Epidermal melanocyte (primary cell): ENCODE results near the gene NCOA7.
"Not testable (repeated sequence)": the region's sequence is repeated elsewhere in the genome, so short reads cannot be mapped to it uniquely, and the experiment has no call there.

ENCODE experiments used
- DNase-seq: peaks from one replicate; pipeline ENCODE4 v3.0.0; 2011; ENCODE audit warnings: low spot score; ENCODE audit not compliant: insufficient read length

Gene NCOA7

DNA sequence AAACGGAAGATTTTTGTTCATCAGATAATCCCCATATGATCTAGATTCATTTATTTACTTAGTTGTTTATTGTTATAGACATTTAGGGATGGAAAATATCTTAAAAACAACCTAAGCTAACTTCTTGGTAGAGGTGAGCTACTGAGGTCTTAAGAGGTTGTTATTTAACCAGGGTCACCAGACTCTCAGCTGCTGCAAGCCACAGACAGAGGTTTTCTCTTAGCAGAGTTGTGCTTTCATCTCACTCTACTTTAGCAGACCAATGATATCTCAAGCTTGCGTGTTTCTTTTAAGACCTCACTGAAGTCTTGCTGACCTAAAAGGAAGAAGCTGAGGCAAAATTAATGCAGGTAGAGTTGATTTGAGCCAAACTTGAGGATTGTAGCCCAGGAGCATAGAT lies 43.6 kb downstream of the NCOA7 start:
- DNase-seq, result no peak

DNA sequence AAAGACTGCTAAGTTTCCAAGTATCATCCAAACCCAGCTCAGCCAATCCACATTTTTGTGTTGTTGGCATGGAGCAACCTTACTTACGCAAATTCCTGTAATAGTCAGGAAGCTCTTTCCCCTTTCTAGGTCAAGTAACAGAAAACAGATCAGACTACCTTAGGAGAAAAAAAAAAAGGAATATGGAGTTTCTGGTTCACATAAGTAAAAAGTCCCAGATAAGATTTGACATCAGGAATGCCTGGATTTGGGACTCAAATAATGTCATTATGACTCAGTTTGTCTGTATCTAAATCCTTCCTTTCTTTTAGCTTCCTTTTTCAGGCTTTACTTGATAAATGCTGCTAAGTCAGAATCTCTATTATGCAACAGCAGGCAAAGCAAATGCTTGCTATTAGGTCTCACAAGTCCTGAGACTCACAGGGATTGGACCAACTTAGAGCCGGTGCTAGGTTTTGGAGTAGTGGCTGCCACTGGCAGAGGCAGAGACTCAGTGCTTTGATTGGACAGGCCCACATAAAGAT lies 44.5 kb downstream of the NCOA7 start:
- no peak for DNase-seq

DNA sequence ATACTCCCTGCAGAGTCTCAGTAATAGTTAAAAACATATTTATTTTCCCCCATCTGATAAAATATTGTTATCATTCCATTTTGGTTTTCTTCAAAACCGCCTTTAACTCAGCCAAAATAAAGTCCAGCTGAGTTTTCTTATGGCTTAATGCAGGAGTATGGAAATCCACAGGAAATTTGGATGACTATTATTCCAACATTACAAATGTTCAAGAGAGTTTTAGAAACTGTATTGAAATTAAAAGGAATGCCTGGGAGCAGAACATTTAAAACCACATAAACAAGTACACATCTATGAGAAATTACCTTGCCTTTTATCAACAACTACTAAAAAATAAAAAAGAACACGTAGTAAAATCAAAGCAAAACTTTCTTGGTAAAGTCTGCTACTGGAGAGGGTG lies 45.7 kb downstream of the NCOA7 start:
- no peak for DNase-seq

DNA sequence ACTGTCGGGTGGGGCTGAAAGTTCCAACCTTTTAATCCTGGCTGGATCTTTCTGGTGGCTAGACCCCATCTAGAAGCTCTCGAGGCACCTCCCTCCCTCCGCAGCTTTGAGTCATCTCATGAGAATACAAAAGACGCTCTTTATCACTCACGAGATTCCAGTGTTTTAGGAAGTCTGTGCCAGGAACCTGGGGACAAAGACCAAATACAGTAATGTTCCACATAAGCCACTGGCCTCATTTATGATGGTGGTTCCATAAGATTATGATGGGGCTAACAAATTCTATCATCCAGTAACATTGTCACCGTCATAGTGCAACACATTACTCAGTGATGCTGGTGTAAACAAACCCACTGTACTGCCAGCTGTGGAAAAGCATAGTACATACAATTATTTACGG lies 48.7 kb downstream of the NCOA7 start:
- no peak for DNase-seq

DNA sequence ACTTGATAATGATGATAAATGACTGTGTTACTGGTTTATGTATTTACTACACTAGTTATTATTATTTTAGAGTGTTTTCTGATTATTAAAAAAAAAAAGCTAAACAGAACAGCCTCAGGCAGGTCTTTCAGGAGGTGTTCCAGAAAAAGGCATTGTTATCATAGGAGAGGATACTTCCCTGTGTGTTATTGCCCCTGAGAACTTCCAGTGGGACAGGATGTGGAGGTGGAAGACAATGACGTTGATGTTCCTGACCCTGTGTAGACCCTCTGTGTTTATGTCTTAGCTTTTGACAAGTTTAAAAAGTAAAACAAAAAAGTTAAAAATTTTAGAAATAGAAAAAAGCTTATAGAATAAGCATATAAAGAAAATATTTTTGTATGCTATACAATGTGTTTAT lies 49.1 kb downstream of the NCOA7 start:
- DNase-seq, result no peak

DNA sequence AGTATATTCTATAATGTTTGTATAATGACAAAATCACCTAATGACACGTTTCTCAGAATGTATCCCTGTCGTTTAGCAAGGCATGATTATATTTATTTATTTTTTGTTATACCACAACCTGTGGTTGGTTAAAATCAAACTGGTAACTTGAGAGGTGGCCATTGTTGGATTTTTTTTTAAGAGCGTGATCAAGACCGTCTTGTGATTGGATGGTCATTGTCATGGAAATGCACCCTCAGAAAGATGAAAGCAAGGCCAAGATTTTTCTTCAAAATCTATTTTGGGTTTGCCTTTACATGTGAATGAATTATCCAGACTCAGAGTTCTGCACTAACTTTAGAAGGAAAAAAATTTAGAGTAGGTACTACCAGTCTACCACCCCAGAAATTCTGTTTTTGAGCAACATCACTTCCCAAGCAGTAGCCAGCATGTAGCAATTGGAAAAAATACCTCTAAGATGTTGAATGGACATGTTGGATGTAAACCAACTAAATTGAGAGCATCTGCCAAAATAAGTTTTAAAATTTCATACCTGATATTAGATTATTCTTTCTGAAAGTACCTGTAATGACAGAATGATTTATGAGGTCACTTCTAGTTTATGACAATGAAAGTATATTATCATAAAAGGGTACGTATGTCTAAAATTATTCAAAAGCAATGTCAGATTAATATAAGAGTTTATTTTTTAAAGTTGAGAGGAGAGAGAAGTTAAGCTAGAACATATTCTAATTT lies 50.8 kb downstream of the NCOA7 start:
- no peak for DNase-seq

DNA sequence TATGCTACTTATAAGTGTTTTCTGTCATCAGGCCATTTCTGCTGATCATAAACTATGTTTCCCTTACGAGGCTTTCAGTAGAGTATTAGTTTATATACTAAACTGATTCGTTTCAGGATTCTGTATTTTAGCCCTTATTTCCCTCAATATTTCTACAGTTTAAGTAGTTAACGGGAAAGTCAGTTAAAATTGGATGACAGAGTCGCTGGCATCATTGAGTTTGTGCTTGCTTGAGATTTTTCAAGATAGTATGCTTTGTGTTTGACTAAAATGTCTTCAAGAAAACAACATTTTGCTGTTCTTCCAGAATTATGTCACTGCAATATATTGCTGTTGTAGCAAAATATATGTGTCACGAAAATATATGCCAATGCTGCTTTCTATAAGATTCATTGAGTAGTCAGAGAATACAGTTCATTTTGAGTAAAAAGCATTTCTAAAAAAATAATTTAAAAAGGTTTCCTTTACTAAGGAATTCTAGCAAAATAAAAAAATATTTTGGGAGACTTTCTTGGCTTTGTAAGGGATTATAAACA lies 51.4 kb downstream of the NCOA7 start:
- no peak for DNase-seq

DNA sequence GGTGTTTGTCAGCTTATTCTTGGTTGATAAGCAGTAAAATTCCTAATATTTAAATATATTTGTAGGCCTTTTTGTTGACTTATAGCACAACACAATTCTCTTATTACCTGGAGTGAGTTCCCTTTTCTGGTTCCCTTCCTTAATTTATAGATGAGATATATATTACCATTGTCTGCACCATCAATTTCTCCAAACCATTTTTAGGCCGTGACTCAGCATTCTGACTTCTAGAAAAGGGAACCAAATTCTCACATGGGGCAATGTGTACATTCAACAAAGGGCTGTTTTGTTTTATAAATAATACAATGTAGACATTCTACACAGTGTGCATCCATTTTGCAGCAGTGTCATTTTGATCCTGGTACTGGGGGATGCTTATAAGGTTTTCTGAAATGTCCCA lies 52.8 kb downstream of the NCOA7 start:
- no peak for DNase-seq

DNA sequence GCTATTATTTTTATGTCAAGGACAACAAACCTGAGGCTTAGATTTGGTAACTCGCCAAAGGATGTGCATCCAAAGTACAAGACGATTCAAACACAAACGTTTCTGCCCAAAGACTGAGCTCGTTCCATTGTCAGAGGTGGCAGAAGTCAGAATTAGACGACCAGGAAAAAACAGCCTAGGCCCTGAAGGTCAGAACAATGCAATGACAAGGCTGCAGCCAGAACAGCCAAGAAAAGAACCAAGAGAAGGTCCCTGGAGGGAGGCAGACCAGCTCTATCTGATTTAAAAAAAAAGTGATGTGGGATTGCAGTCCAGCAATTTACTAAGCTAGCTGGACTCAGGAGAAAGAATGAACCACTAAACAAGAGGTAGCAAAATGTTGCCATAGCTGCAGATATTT lies 54.2 kb downstream of the NCOA7 start:
- no peak for DNase-seq

DNA sequence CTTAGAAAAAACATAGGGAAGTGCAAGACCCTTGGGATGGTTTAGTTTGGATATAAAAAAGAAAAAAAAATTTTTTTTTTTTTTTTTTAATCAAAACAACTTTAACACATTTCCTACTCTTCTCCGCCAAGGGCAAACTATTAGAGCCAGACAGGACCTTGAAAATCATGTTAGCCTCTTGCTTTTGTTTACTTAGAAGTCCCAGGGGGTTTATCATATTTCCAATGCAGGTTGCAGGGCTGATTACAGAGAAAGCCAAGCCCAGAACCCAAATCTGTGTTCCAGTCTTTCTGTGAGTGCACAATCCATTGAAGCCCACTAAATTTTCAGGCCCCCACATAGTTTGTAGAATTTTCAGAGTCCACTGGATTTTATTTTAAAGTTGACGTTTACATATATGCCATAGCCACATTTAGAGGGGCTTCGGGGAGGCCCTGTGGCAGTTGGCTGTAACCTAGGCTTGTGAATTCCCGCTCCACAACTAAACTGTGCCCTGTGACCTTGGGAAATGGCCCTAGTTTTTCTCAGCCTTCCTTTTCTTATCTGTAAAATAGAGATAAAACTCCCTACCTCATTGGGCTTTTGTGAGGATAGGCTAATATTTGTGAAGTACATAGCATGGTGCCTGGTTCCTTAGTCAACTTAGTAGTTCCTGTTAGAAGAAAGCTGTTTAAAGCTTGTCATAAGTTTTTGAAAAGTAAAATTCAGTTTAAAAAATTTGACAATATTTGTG lies 55.7 kb downstream of the NCOA7 start:
- no peak for DNase-seq

DNA sequence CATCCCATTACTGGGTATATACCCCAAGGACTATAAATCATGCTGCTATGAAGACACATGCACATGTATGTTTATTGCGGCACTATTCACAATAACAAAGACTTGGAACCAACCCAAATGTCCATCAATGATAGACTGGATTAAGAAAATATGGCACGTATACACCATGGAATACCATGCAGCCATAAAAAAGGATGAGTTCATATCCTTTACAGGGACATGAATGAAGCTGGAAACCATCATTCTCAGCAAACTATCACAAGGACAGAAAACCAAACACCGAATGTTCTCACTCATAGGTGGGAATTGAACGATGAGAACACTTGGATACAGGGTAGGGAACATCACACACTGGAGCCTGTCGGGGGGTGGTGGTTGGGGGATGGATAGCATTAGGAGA lies 57.5 kb downstream of the NCOA7 start:
- DNase-seq, result not testable (repeated sequence)

DNA sequence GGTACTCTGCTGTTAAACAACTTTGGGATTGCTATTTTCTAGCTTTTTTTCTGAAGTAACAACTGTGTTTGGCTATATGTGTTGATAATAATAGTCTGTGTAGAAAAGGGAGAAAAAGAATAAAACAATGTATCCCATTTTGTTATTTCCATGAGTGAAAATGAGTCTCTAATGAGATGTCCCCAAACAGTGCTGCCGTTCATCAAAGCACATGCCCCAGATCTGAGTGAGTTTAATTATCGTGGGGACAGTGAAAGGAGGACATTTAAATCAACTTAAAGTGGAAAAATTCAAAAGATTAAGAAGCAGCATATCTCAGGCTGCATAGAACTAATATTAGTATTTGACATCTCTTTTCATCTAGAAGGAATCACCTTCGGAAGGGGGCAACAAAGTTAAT lies 59.6 kb downstream of the NCOA7 start:
- DNase-seq, result no peak

DNA sequence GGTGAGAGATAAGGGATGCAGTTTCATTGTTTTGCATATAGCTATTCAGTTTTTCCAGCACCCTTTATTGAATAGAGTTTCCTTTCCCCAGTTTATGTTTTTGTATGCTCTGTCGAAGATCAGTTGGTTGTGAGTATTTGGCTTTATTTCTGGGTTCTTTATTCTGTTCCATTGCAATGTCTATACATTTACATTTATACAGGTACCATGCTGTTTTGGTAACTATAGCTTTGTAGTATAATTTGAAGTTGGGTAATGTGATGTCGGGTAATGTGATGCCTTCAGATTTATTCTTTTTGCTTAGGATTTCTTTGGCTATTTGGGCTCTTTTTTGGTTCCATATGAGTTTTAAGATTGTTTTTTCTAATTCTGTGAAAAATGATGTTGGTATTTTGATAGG lies 61.8 kb downstream of the NCOA7 start:
- DNase-seq, result no peak

DNA sequence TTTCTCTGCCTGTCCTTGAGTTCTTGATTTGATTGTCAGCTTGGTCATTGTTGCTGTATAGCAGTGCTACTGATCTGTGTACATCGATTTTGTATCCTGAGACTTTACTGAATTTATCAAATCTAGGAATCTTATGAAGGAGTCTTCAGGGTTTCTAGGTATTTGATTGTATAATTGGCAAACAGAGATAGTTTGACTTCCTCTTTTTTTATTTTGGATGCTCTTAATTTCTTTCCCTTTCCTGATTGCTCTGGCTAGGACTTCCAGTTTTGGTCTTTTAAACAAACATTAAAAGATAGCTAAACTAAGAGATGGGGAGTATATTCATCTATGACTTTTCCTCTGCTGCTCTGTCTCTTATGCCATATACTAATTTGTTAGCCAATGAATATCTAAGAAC lies 62.4 kb downstream of the NCOA7 start:
- no peak for DNase-seq

DNA sequence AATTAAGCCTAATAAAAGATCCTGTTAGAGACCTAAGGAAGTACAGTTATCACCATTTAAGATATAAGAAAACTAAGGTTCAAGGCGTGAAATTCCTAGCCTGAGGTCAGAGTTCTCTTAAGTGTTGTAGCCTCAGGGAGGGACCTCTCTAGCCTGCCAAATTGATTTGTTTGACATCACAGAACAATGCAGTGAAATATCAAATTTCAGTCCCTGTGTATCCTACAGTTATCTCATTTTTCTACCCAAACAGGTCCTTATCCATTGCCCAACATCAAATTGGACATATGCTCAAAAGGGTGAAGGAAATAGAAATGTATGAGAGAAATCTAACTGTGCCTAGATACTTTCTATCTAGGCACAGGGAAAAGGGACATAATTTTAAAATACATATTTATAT lies 63.0 kb downstream of the NCOA7 start:
- no peak for DNase-seq

DNA sequence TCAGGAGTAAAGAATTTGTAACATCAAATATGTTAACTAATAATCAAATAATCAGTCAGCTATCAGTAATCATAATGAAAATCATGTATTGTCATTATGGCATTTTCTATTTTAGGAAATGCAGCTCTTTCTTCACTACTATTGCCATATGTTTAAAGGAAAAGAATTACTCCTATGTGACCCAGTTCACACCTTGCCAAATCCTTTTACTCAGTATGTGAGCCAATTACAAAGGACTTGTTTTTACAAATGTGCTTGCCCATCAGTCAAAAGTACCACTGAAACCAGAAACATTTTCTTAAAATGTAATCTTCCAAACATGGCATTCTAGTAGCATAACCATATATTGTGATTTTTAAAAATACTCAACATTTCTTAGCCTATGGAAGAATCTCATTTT lies 63.6 kb downstream of the NCOA7 start:
- DNase-seq, result no peak

DNA sequence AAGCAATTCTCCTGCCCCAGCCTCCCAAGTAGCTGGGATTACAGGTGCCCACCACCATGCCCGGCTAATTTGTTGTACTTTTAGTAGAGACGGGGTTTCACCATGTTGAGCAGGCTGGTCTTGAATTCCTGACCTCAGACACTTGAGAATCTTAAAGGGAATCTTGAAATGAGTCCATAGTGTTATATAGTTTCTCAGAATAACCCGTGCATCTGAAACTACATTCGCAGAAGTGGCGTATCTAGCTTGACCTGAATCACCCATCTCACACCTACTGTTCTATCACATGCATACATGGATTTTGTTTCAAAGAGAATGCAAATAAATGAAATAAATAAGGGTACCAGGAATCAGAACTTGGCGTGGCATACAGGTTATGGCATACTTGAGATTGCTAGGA lies 65.0 kb downstream of the NCOA7 start:
- DNase-seq, result no peak

DNA sequence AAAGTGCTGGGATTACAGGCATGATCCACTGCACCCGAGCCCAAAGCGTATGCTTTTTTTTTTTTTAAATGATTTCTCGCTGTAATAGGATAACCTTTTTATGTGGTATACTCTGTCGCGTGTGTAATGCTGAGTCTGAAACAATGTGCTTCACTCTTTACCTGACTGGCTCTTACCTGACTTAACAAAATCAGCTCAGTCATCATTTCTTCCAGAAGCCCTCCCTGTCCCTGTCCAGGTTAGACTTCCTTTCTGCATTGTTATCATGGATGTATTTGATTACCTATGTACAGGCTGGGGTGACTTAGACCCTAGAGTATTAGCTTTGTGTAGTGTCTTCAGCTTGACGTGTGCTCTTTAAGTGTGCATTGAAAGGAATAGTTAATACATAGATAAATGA lies 67.1 kb downstream of the NCOA7 start:
- DNase-seq, result no peak

DNA sequence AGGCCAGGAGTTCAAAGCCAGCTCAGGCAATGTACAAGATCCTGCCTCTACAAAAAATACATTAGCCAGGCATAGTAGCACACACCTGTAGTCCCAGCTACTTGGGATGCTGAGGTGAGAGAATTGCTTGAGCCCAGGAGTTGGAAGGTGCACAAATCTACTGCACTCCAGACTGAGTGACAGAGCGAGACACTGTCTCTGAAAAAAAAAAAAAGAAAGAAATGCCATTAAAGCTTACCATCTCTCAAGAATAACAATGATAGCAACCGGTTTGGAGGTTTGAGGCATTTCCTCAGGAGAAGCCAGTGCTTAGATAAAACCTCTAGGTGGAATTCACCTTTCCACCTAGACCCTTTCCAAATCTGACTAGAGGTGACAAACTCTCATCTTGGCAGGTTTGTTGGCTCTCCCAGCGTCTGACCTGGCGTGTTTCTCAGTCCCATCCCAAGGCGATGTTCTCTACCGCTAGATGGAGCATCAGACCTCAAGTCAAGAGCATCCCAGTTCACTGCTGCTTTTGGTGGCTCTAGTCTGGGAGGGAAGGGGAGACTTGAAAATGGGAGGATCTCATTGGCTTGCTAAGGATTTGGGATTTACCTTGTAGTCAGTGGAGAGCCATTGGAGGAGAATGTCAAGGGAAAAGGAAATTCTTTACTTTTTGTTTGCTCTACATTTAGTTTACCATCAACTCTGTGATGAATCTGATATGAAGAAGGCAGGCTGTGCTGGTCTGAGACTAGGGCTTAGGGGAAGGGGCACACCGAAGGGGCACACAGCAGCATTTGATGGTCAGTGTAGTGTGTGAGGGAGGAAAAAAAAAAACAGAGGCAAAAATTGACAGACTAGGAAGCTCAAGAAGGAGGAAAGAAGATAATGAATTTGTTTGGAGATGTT lies 67.9 kb downstream of the NCOA7 start:
- peak; percentile 61 for DNase-seq

DNA sequence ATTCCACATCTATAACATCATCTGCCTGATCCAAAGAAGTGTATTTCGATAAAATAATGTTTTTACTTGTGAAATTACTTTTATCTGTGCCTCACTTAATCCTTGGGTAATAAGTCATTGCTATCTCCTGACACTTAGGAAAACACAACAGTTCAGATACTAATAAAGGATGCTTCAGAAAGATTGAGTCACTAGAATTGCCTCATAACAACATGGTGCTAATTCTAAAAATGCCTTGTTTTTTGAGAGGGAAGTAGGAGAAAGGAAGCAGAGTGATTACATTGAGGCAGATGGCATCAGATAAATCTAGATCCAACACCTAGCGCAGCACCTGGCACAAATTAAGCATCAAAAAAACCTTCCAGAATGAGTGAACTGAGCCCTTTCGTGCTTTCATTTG lies 69.0 kb downstream of the NCOA7 start:
- DNase-seq, result no peak

DNA sequence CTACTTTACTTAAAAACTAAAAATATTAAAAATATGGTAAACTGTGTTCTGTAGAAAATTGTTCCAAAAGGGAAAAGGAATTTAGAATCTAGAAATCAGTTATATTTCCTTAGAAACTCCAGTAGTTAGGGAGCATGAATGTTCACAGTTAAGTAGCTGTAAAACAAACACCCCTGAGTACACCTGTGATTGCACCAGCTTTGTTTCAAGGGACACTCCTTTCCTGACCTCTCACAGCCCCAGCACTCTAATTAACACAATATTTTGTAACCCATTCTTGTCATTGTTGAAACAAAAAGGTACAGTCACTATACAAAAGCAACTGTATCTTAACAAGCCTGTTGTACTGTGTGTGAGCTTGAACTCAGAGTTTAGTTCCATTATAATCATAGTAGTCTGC lies 72.3 kb downstream of the NCOA7 start:
- no peak for DNase-seq

DNA sequence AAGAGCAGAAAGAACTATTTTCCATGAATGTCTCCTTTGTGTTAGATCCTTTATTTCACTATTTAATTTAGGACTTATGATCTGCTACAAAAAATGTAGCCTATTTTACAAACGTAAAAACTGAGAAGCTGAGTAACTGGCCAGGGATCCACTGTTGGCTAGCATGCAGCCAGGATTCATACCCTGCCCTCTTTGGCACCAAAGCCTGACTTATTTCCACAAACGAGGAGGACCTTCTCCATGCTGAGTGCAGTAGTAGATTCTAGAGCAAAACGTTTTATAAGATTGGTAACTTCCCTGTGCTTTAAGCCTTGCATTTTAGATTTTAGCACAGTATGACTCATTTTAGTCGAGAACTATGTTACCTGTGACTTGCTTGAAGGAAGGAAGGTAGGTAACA lies 74.3 kb downstream of the NCOA7 start:
- no peak for DNase-seq
